Measurements from ENCODE around the gene JARID2.

GRCh38 chr6:15344192-15344519 is 98.3 kb downstream of the JARID2 start:
- TF ChIP-seq CTCF (IDR thresholded peaks at IDR 0.05) (no peak), POLR2AphosphoS5 (IDR thresholded peaks at IDR 0.05; ENCODE audit: insufficient read depth in 1 of 2, low read depth in 1 of 2) (no peak), POLR2A (IDR thresholded peaks at IDR 0.05) (no peak)
